Keratinocyte (primary cell): ENCODE measurements around the gene PCCB. TPM values are rescaled to one million over a fixed set of nuclear protein-coding genes. Genes with fewer than 3 reads are reported as not detected.

Experiments
- DNase-seq: peaks from one replicate; pipeline ENCODE4 v3.0.0-alpha.2; 2011; ENCODE audit warnings: low read depth, missing footprints, low spot score
- FAIRE-seq: peaks from 2 replicates; lab custom pipeline; 2011; peaks lifted over from hg19 to GRCh38; lab: Jason Lieb, UNC
- H2AFZ ChIP-seq: 2 replicates; pipeline ENCODE4 v1.6.0; 2012; ENCODE audit warnings: low read length, control low read depth, inconsistent platforms; ENCODE audit not compliant: control insufficient read depth
- H3K27ac ChIP-seq: 2 replicates; pipeline ENCODE4 v1.5.1; 2011; ENCODE audit warnings: low read length; ENCODE audit not compliant: control insufficient read depth, insufficient read depth
- H3K27me3 ChIP-seq: 3 replicates; pipeline ENCODE4 v1.6.0; 2011; ENCODE audit warnings: low read length; ENCODE audit not compliant: control insufficient read depth, insufficient read depth; ENCODE audit errors: extremely low read depth
- H3K36me3 ChIP-seq, 2 experiments: 2 replicates in 1 of 2; 3 replicates in 1 of 2; pipeline ENCODE4 v1.5.1; 2011; ENCODE audit warnings: low read length in 2 of 2, mild to moderate bottlenecking in 1 of 2; ENCODE audit not compliant: control insufficient read depth in 2 of 2, insufficient read depth in 2 of 2; ENCODE audit errors: extremely low read depth in 1 of 2
- H3K4me1 ChIP-seq: 3 replicates; pipeline ENCODE4 v1.5.1; 2011; ENCODE audit warnings: low read length; ENCODE audit not compliant: control insufficient read depth, insufficient read depth; ENCODE audit errors: extremely low read depth
- H3K4me2 ChIP-seq: 3 replicates; pipeline ENCODE4 v1.6.0; 2011; ENCODE audit warnings: low read depth, low read length; ENCODE audit not compliant: control insufficient read depth, insufficient read depth; ENCODE audit errors: extremely low read depth
- H3K4me3 ChIP-seq, 3 experiments: fragments of 200-600 bp in 1 of 3; sonication (generic) in 1 of 3; 2 replicates in 2 of 3; 3 replicates in 1 of 3; pipeline ENCODE4 v1.5.1; 2011 to 2016; ENCODE audit warnings: low read length in 3 of 3, mild to moderate bottlenecking in 3 of 3, control low read depth in 2 of 3, inconsistent platforms in 1 of 3, low read depth in 1 of 3, mixed read lengths in 1 of 3, mixed run types in 1 of 3, moderate library complexity in 1 of 3; ENCODE audit not compliant: control insufficient read depth in 2 of 3, insufficient read depth in 2 of 3; ENCODE audit errors: extremely low read depth in 1 of 3
- H3K79me2 ChIP-seq: 2 replicates; pipeline ENCODE4 v1.6.0; 2012; ENCODE audit warnings: low read length; ENCODE audit not compliant: control insufficient read depth, insufficient read depth
- H3K9ac ChIP-seq: 3 replicates; pipeline ENCODE4 v1.6.0; 2011; ENCODE audit warnings: low read length; ENCODE audit not compliant: control insufficient read depth, insufficient read depth; ENCODE audit errors: extremely low read depth
- H3K9me1 ChIP-seq: 3 replicates; pipeline ENCODE4 v1.6.0; 2011; ENCODE audit warnings: low read length; ENCODE audit not compliant: control insufficient read depth, insufficient read depth; ENCODE audit errors: extremely low read depth
- H3K9me3 ChIP-seq: 2 replicates; pipeline ENCODE4 v1.5.1; 2012; ENCODE audit warnings: low read depth, low read length; ENCODE audit not compliant: control insufficient read depth
- H4K20me1 ChIP-seq: 3 replicates; pipeline ENCODE4 v1.6.0; 2011; ENCODE audit warnings: low read length; ENCODE audit not compliant: control insufficient read depth, insufficient read depth; ENCODE audit errors: extremely low read depth
- EZH2 ChIP-seq: IDR thresholded peaks from one replicate; pipeline ENCODE4 v1.6.1; 2012; ENCODE audit warnings: inconsistent platforms, mild to moderate bottlenecking, low read length, moderate library complexity
- dilution Hi-C: fragments of 300-500 bp; cut with MboI; formaldehyde crosslinking; loops from one replicate; pipeline ENCODE4 v1.7.0; 2020; ENCODE audit warnings: low sequenced_read_pairs; ENCODE audit not compliant: extremely low pct_ligation_motif_present
- polyA plus RNA-seq, 5 experiments: library from polyadenylated mRNA; depleted of rRNA in 3 of 5; stranded (reverse) in 3 of 5; stranded (forward) in 1 of 5; unstranded in 1 of 5; fragments of >200 nt; gene quantifications; 1 replicate in 1 of 5; 2 replicates in 3 of 5; 3 replicates in 1 of 5; pipeline versions ENCODE4 v1.2.1 to v1.2.3, GENCODE V29; 2011 to 2012; ENCODE audit warnings: missing spikeins in 2 of 5, low read depth in 1 of 5, low replicate concordance in 1 of 5
- TF ChIP-seq, protein P1 (sequence below), 3 experiments: IDR thresholded peaks in 1 of 3; conservative IDR thresholded peaks in 1 of 3; optimal IDR thresholded peaks in 1 of 3; 2 replicates in 2 of 3; 3 replicates in 1 of 3; pipeline versions ENCODE3 to v1.5.1; 2011; ENCODE audit warnings: low read length in 3 of 3, mild to moderate bottlenecking in 3 of 3, moderate library complexity in 2 of 3, control low read depth in 1 of 3, inconsistent platforms in 1 of 3; ENCODE audit not compliant: insufficient read depth in 2 of 3; ENCODE audit errors: extremely low read depth in 1 of 3

Gene PCCB
- polyA plus RNA-seq, 1 donor (not counting 4 experiments of a cell fraction or from before 2014, with no cell fraction given), result 46.9 TPM

DNA sequence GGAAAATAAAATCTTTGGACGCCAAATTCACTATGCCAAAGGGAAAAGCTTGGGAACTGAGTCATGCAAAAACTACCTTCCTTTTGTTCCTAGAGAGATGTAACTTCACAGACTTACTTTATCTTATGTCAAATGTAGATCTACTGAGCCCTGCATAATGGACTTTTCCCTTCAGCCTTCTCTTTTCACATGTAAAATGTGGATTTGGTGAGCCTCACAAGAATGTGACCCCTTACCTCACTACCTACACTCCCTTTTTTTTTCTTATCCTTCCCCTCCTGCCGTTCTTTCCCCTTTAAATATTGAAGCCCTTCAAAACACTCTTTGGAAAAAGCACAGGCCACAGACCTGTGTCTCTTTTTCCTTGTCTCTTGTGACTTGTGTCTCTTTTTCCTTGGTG is 14.0 kb upstream of the PCCB start:
- dilution Hi-C loops, result no loop called here
- FAIRE-seq, result no peak

DNA sequence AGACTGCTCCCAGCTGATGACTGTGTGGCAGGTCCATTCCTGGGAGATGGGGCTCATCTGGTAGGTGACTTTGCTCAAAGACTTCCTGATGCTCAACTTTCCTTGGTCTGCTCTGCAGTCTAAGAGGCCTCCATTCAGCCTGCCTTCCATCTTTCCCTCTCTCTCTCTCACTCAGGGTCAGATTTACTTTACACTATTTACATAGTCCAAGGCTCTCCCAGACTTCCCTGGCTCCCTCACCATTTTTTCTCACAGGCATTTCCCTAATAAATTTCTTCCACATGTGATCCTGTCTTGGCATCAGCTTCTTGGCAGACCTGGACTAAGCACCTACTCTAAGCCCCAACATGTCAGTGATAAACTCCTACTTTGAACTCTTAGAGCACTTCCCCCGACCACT is 13.0 kb upstream of the PCCB start:
- Histone ChIP-seq H3K9ac (no peak overlapping the region), H3K4me3 (no peak overlapping the region), H4K20me1 (no peaks in the 10 kb centered on the region), H3K27ac (no peak overlapping the region), H2AFZ (no peak overlapping the region), H3K4me2 (no peak overlapping the region), H3K27me3 (peaks cover 3% of the 10 kb centered on the region), H3K36me3 (no peaks in the 10 kb centered on the region), H3K79me2 (no peaks in the 10 kb centered on the region), H3K9me1 (no peaks in the 10 kb centered on the region), H3K4me1 (no peaks in the 10 kb centered on the region), H3K9me3 (no peaks in the 10 kb centered on the region)
- DNase-seq, result no peak
- TF ChIP-seq EZH2, result no peak
- TF ChIP-seq, protein P1, sequence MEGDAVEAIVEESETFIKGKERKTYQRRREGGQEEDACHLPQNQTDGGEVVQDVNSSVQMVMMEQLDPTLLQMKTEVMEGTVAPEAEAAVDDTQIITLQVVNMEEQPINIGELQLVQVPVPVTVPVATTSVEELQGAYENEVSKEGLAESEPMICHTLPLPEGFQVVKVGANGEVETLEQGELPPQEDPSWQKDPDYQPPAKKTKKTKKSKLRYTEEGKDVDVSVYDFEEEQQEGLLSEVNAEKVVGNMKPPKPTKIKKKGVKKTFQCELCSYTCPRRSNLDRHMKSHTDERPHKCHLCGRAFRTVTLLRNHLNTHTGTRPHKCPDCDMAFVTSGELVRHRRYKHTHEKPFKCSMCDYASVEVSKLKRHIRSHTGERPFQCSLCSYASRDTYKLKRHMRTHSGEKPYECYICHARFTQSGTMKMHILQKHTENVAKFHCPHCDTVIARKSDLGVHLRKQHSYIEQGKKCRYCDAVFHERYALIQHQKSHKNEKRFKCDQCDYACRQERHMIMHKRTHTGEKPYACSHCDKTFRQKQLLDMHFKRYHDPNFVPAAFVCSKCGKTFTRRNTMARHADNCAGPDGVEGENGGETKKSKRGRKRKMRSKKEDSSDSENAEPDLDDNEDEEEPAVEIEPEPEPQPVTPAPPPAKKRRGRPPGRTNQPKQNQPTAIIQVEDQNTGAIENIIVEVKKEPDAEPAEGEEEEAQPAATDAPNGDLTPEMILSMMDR (optimal IDR thresholded peaks at IDR 0.05 in 1 of 3, IDR thresholded peaks at IDR 0.05 in 1 of 3, conservative IDR thresholded peaks at IDR 0.05 in 1 of 3; ENCODE audit: extremely low read depth in 1 of 3, insufficient read depth in 2 of 3, low read length in 3 of 3), result no peak
- no peak for FAIRE-seq
- dilution Hi-C loops, result no loop called here

More for the DNA sequence above, 14.0 kb upstream of the PCCB start:
- H3K27me3 ChIP-seq, result peaks cover 3% of the 10 kb centered on the region
- no peak overlapping the region for H3K27ac ChIP-seq
- no peak overlapping the region for H3K9ac ChIP-seq
- H3K4me1 ChIP-seq, result no peaks in the 10 kb centered on the region
- H3K36me3 ChIP-seq, result no peaks in the 10 kb centered on the region
- H3K4me3 ChIP-seq, result no peak overlapping the region
- no peaks in the 10 kb centered on the region for H3K9me3 ChIP-seq
- H3K9me1 ChIP-seq, result no peaks in the 10 kb centered on the region
- H3K79me2 ChIP-seq, result no peaks in the 10 kb centered on the region
- no peaks in the 10 kb centered on the region for H4K20me1 ChIP-seq
- no peak overlapping the region for H3K4me2 ChIP-seq
- TF ChIP-seq EZH2, result no peak
- TF ChIP-seq, protein P1 (optimal IDR thresholded peaks at IDR 0.05 in 1 of 3, IDR thresholded peaks at IDR 0.05 in 1 of 3, conservative IDR thresholded peaks at IDR 0.05 in 1 of 3; ENCODE audit: extremely low read depth in 1 of 3, insufficient read depth in 2 of 3, low read length in 3 of 3), result no peak
- no peak for DNase-seq
- no peak overlapping the region for H2AFZ ChIP-seq
